ENCODE data around the gene RNF168.

DNA sequence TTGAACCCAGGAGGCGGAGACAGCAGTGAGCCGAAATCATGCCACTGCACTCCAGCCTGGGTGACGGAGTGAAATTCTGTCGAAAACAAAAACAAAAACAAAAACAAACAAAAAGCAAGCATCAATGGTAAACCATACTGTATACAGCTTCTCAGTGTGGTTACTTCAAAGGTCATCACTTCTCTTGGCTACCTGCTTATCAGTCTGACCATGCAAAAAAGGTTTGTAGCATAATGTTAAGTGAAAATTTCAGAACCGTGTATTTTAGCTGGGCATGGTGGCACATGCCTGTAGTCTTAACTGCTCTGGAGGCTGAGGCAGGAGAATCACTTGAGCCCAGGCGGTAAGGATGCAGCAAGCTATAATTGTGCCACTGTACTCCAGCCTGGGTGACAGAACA lies 75.5 kb downstream of the RNF168 start:
- TF ChIP-seq POLR2AphosphoS5 (IDR thresholded peaks at IDR 0.05) (no peak), POLR2A (IDR thresholded peaks at IDR 0.05) (no peak)
- TF ChIP-seq, protein P1, sequence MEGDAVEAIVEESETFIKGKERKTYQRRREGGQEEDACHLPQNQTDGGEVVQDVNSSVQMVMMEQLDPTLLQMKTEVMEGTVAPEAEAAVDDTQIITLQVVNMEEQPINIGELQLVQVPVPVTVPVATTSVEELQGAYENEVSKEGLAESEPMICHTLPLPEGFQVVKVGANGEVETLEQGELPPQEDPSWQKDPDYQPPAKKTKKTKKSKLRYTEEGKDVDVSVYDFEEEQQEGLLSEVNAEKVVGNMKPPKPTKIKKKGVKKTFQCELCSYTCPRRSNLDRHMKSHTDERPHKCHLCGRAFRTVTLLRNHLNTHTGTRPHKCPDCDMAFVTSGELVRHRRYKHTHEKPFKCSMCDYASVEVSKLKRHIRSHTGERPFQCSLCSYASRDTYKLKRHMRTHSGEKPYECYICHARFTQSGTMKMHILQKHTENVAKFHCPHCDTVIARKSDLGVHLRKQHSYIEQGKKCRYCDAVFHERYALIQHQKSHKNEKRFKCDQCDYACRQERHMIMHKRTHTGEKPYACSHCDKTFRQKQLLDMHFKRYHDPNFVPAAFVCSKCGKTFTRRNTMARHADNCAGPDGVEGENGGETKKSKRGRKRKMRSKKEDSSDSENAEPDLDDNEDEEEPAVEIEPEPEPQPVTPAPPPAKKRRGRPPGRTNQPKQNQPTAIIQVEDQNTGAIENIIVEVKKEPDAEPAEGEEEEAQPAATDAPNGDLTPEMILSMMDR (IDR thresholded peaks at IDR 0.05), result no peak

All from breast epithelium (tissue), 3 donors.